ENCODE results near the gene CRYAB. TPM values are rescaled to one million over a fixed set of nuclear protein-coding genes. Genes with fewer than 3 reads are reported as not detected.

The CRYAB gene
- total RNA-seq, 1 experiment from 2014 or later = 2.1 TPM

- TF ChIP-seq, protein P1, sequence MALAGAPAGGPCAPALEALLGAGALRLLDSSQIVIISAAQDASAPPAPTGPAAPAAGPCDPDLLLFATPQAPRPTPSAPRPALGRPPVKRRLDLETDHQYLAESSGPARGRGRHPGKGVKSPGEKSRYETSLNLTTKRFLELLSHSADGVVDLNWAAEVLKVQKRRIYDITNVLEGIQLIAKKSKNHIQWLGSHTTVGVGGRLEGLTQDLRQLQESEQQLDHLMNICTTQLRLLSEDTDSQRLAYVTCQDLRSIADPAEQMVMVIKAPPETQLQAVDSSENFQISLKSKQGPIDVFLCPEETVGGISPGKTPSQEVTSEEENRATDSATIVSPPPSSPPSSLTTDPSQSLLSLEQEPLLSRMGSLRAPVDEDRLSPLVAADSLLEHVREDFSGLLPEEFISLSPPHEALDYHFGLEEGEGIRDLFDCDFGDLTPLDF (CRISPR knock-in tag; IDR thresholded peaks at IDR 0.05) = no peak
- no peak for TF ChIP-seq USF2 (CRISPR knock-in tag; IDR thresholded peaks at IDR 0.05)
- no peak for TF ChIP-seq NFYB (CRISPR knock-in tag; conservative IDR thresholded peaks at IDR 0.05; ENCODE audit: low read depth)
- TF ChIP-seq ATF2 (CRISPR knock-in tag; IDR thresholded peaks at IDR 0.05; ENCODE audit: borderline replicate concordance, low read depth) = no peak
- TF ChIP-seq NR3C1 (CRISPR knock-in tag; conservative IDR thresholded peaks at IDR 0.05; ENCODE audit: low read depth) = no peak
- TF ChIP-seq IRF2 (CRISPR knock-in tag; IDR thresholded peaks at IDR 0.05; ENCODE audit: borderline replicate concordance, low read depth) = no peak
- TF ChIP-seq TP53 (CRISPR knock-in tag; IDR thresholded peaks at IDR 0.05) = no peak
- TF ChIP-seq TCF7 (CRISPR knock-in tag; IDR thresholded peaks at IDR 0.05; ENCODE audit: low read depth) = no peak
- TF ChIP-seq ZNF416 (CRISPR knock-in tag; IDR thresholded peaks at IDR 0.05) = no peak
- no peak for TF ChIP-seq KAT7 (CRISPR knock-in tag; IDR thresholded peaks at IDR 0.05; ENCODE audit: borderline replicate concordance)
- TF ChIP-seq PRDM15 (CRISPR knock-in tag; IDR thresholded peaks at IDR 0.05) = no peak
- TF ChIP-seq FOXP4 (CRISPR knock-in tag; IDR thresholded peaks at IDR 0.05) = no peak
- no peak for TF ChIP-seq ETV6 (CRISPR knock-in tag; IDR thresholded peaks at IDR 0.05)
- TF ChIP-seq CREM (CRISPR knock-in tag; IDR thresholded peaks at IDR 0.05) = no peak
Measured at GRCh38 chr11:111909378-111909777, 2.2 kb downstream of the CRYAB start (continued).

GRCh38 chr11:111908639-111909305, 2.8 kb downstream of the CRYAB start:
- DNase-seq (ENCODE audit: low spot score) (no peak), ATAC-seq (no peak)
- POLR2A ChIA-PET = no interaction called here
- Mint-ChIP-seq H3K36me3 (no peaks in the 10 kb centered on the region), H3K4me1 (peaks cover 33% of the 10 kb centered on the region), H3K27me3 (ENCODE audit: low read depth) (no peaks in the 10 kb centered on the region; the same call in 1 of the 2 replicates), H3K27ac (no peak overlapping the region), H3K9me3 (peaks cover 6% of the 10 kb centered on the region), H3K4me3 (no peak overlapping the region)
- CTCF ChIA-PET = no interaction called here
- no peak for TF ChIP-seq NR2C2 (CRISPR knock-in tag; IDR thresholded peaks at IDR 0.05)
- TF ChIP-seq CBFB (CRISPR knock-in tag; IDR thresholded peaks at IDR 0.05; ENCODE audit: low read depth) = no peak
- no peak for TF ChIP-seq ZNF281 (CRISPR knock-in tag; IDR thresholded peaks at IDR 0.05)
- TF ChIP-seq TEAD1 (CRISPR knock-in tag; IDR thresholded peaks at IDR 0.05) = no peak
- no peak for TF ChIP-seq NFYB (CRISPR knock-in tag; conservative IDR thresholded peaks at IDR 0.05; ENCODE audit: low read depth)
- no peak for TF ChIP-seq ZNF121 (CRISPR knock-in tag; IDR thresholded peaks at IDR 0.05)
- TF ChIP-seq FOXP1 (CRISPR knock-in tag; IDR thresholded peaks at IDR 0.05; ENCODE audit: borderline replicate concordance) = no peak
- no peak for TF ChIP-seq CREM (CRISPR knock-in tag; IDR thresholded peaks at IDR 0.05)
- TF ChIP-seq, protein P2, sequence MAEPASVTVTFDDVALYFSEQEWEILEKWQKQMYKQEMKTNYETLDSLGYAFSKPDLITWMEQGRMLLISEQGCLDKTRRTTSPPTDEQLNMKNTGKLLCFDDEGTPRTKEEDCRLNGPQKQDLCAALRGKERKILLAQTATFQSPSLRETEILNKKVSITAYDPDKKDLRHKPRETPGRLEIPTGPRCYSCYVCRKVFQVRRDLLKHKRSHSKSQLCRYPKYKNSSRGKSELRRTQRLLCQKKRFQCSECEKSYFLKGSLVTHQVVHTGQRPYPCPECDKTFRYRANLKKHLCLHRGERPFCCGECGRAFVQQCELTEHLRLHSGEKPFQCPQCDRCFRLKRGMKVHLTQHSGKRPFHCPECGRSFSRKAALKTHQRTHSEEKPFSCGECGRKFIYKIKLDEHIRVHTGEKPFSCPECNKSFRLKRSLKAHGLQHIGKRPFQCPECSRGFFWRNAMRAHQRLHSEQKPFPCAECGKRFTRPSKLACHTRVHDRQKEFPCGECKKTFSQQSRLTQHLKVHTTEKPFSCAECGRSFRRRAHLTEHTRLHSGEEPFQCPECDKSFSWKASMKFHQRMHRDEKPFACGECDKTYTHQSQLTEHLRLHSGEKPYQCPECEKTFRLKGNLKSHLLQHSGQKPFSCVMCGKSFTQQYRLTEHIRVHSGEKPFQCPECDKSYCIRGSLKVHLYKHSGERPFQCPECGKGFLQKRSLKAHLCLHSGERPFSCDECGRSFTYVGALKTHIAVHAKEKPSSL (CRISPR knock-in tag; conservative IDR thresholded peaks at IDR 0.05) = no peak
- TF ChIP-seq TP53 (CRISPR knock-in tag; IDR thresholded peaks at IDR 0.05) = no peak
- TF ChIP-seq ZNF232 (CRISPR knock-in tag; IDR thresholded peaks at IDR 0.05) = no peak

All from WTC11 (cell line).